ENCODE measurements around the gene PSMB11.
"Not testable (repeated sequence)": the region's sequence is repeated elsewhere in the genome, so short reads cannot be mapped to it uniquely, and the experiment has no call there.

PSMB11 gene

GRCh38 chr14:23042162-23042965, at the start of gene PSMB11:
PSMB11 (plus strand) TSS chr14:23042212; CDS start chr14:23042226, 14 bp downstream.
- no peak for DNase-seq

- no peak for DNase-seq
Observed at GRCh38 chr14:22993517-22993916, 48.5 kb upstream of the PSMB11 start.

- DNase-seq = peak; percentile 33 to 49
Observed at GRCh38 chr14:22994762-22995275, 47.2 kb upstream of the PSMB11 start.

- no peak for DNase-seq
Observed at GRCh38 chr14:22995889-22996625, 46.0 kb upstream of the PSMB11 start.

GRCh38 chr14:22996768-22997654, 45.0 kb upstream of the PSMB11 start:
- no peak for DNase-seq

GRCh38 chr14:22997676-22998323, 44.2 kb upstream of the PSMB11 start:
- no peak for DNase-seq

GRCh38 chr14:22998329-22999012, 43.5 kb upstream of the PSMB11 start:
- DNase-seq = no peak

GRCh38 chr14:23000860-23001259, 41.2 kb upstream of the PSMB11 start:
- DNase-seq = no peak

GRCh38 chr14:23002592-23002991, 39.4 kb upstream of the PSMB11 start:
- no peak for DNase-seq

GRCh38 chr14:23004274-23004673, 37.7 kb upstream of the PSMB11 start:
- not testable (repeated sequence) for DNase-seq

- no peak for DNase-seq
Observed at GRCh38 chr14:23005451-23006187, 36.4 kb upstream of the PSMB11 start.

GRCh38 chr14:23006188-23006534, 35.9 kb upstream of the PSMB11 start:
- no peak for DNase-seq

GRCh38 chr14:23006544-23007419, 35.2 kb upstream of the PSMB11 start:
- DNase-seq = peak; percentile 97 to 98

- no peak for DNase-seq
Observed at GRCh38 chr14:23008831-23009230, 33.2 kb upstream of the PSMB11 start.

- DNase-seq = no peak
Observed at GRCh38 chr14:23009483-23009938, 32.5 kb upstream of the PSMB11 start.

- peak; percentile 87 to 89 for DNase-seq
Observed at GRCh38 chr14:23009939-23010726, 31.9 kb upstream of the PSMB11 start, which contains the start of gene C14orf93. C14orf93 (minus strand) TSS chr14:23010143; CDS start chr14:22999023, 11,120 bp downstream.

- no peak for DNase-seq
Observed at GRCh38 chr14:23013054-23013748, 28.8 kb upstream of the PSMB11 start.

- DNase-seq = not testable (repeated sequence)
Observed at GRCh38 chr14:23013749-23014054, 28.3 kb upstream of the PSMB11 start.

All from activated T-cell treated with anti-CD3 and anti-CD28 coated beads, Interleukin-2, amount 50 U/mL, for 48 hours (primary cell).